Right lobe of liver (tissue), 6 donors: ENCODE results near the gene ARHGDIB. TPM values are rescaled to one million over a fixed set of nuclear protein-coding genes. Genes with fewer than 3 reads are reported as not detected.
A peak's percentile ranks its signal among the peaks of the same experiment; 100 is the strongest.

Source experiments
- ATAC-seq, 4 donors: fragments of 200-7000 bp; cut with Tn5 transposase; one replicate each; pipeline ENCODE4 v1.9.1; 2020; ENCODE audit warnings: mild to moderate bottlenecking in 4 of 4, moderate library complexity in 4 of 4
- DNase-seq, 3 donors: peaks; one replicate each; pipeline ENCODE4 v3.0.0-alpha.2; 2020
- H3K27ac ChIP-seq, 3 donors: fragments of 200-600 bp; one replicate each; pipeline ENCODE4 v1.8.0; 2022
- H3K27me3 ChIP-seq, 2 donors: fragments of 200-600 bp; one replicate each; pipeline ENCODE4 v1.8.0; 2022
- H3K36me3 ChIP-seq, 4 donors: fragments of 200-600 bp; sonication (generic) in 1 of 4; one replicate each; pipeline versions ENCODE4 v1.5.1 to v1.8.0; 2017 to 2022; ENCODE audit warnings: control low read depth in 1 of 4
- H3K4me1 ChIP-seq, 4 donors: fragments of 200-600 bp; sonication (generic) in 1 of 4; one replicate each; pipeline versions ENCODE4 v1.5.1 to v1.8.0; 2017 to 2022; ENCODE audit warnings: control low read depth in 1 of 4
- H3K4me3 ChIP-seq, 3 donors: fragments of 200-600 bp; one replicate each; pipeline ENCODE4 v1.8.0; 2022
- H3K9me3 ChIP-seq, 4 donors: fragments of 200-600 bp; sonication (generic) in 1 of 4; one replicate each; pipeline versions ENCODE4 v1.5.1 to v1.8.0; 2017 to 2022; ENCODE audit warnings: control low read depth in 1 of 4
- POLR2A ChIP-seq: fragments of 450-650 bp; IDR thresholded peaks from one replicate; pipeline ENCODE4 v1.6.1; 2017; ENCODE audit warnings: antibody characterized with exemption, mild to moderate bottlenecking
- WGBS: methylation state at CpG from one replicate; pipeline ENCODE4 v1.1.6; 2018; ENCODE audit warnings: low coverage, low lambda C conversion rate; ENCODE audit not compliant: insufficient coverage; ENCODE audit errors: missing lambda C conversion rate; 5-methylcytosine and 5-hydroxymethylcytosine counted together
- intact Hi-C, 2 donors: fragments of 100-400 bp; cut with DNase I; formaldehyde crosslinking; loops; one replicate each; pipeline versions ENCODE4 v1.11.2 to v1.14.1; 2022
- total RNA-seq, 6 experiments: library from RNA; depleted of rRNA in 2 of 6; stranded (reverse); fragments of >200 nt in 2 of 6; fragmentation: NEBNext Ultra II Directional in 3 of 6; extraction: Animal tissue kit (Norgen Biotek cat#: 25700) in 3 of 6; gene quantifications; one replicate each; pipeline versions ENCODE4 v1.1.0 to v1.2.4, GENCODE V29; 2016 to 2023
- TF ChIP-seq, protein P1 (sequence below), 4 donors: fragments of 200-600 bp in 3 of 4; fragments of 450-650 bp in 1 of 4; IDR thresholded peaks; one replicate each; pipeline versions ENCODE4 v1.5.1 to v1.8.0; 2016 to 2022; ENCODE audit warnings: antibody characterized with exemption in 4 of 4, mild to moderate bottlenecking in 2 of 4
- donor health status: DM: no; HTN: yes; CAD: no.
- donor health status: DM: no; HTN: no; CAD: no.
- donor health status: DM: no; HTN: no; CAD: no.
- donor health status: DM: no; HTN: yes; CAD: no.
- donor health status: DM: no; HTN: yes; CAD: no.

Gene ARHGDIB
- total RNA-seq, 6 experiments from 2014 or later, result 17.2 to 58.1 (median 31.9) TPM

DNA sequence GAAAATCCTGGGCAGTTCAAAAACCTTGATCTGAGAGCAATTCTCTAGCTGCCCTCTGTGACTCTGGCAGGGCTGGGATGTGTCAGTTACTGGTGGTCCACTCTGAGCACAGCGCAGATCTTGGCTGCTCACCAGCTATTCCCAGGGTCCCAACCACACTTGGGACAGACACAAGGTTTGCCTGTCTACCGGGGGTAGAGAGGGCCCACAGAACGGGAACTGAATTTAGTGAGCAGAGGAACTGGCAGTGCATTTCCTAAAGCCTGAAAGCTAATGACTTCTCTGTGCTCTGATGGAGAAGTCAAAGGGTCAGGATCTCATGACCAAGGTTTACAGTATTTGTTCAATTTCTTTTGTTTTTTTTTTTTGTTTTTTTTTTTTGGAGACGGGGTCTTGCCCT, 14.1 kb upstream of the ARHGDIB start:
- Histone ChIP-seq H3K4me3 (no peak overlapping the region), H3K36me3 (no peaks in the 10 kb centered on the region), H3K27me3 (no peaks in the 10 kb centered on the region), H3K27ac (no peak overlapping the region), H3K4me1 (no peaks in the 10 kb centered on the region), H3K9me3 (no peaks in the 10 kb centered on the region)
- no peak for TF ChIP-seq POLR2A
- TF ChIP-seq, protein P1, sequence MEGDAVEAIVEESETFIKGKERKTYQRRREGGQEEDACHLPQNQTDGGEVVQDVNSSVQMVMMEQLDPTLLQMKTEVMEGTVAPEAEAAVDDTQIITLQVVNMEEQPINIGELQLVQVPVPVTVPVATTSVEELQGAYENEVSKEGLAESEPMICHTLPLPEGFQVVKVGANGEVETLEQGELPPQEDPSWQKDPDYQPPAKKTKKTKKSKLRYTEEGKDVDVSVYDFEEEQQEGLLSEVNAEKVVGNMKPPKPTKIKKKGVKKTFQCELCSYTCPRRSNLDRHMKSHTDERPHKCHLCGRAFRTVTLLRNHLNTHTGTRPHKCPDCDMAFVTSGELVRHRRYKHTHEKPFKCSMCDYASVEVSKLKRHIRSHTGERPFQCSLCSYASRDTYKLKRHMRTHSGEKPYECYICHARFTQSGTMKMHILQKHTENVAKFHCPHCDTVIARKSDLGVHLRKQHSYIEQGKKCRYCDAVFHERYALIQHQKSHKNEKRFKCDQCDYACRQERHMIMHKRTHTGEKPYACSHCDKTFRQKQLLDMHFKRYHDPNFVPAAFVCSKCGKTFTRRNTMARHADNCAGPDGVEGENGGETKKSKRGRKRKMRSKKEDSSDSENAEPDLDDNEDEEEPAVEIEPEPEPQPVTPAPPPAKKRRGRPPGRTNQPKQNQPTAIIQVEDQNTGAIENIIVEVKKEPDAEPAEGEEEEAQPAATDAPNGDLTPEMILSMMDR (IDR thresholded peaks at IDR 0.05), result no peak
- DNase-seq, result peak in 1 of 3 donors; percentile 23
- peak in 3 of 4 donors; percentile 50 to 59 (median 57) for ATAC-seq
- intact Hi-C loops, result no loop called here
- WGBS, result 87% methylated on average over 4 of the region's 4 CpGs

DNA sequence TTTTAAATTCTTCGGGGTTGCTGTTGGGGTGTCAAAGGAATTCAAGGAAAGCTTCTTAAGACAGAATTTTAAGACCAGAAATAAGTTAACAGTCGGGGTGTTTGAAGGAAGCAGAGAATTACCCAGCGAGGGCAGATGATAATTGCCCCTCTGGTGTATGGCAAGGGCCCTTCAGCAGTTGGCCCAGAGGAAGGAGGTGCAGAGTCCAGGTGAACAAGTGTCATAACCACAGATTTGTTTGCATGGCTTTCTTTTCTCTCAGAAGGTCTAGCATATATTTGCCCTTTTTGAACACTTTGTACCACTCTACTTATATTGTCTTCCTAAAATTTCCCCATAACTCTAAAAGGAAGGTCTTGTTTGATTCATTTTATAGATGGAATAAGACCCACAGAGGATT, 13.2 kb upstream of the ARHGDIB start:
- H3K4me3 ChIP-seq, result no peak overlapping the region
- no peaks in the 10 kb centered on the region for H3K36me3 ChIP-seq
- no peaks in the 10 kb centered on the region for H3K4me1 ChIP-seq
- H3K27me3 ChIP-seq, result no peaks in the 10 kb centered on the region
- intact Hi-C loops, result no loop called here
- H3K27ac ChIP-seq, result no peak overlapping the region
- WGBS, result 56% methylated on average over 3 of the region's 3 CpGs
- no peak for TF ChIP-seq POLR2A
- TF ChIP-seq, protein P1 (IDR thresholded peaks at IDR 0.05), result no peak
- ATAC-seq (no peak), DNase-seq (no peak)
- H3K9me3 ChIP-seq, result no peaks in the 10 kb centered on the region

DNA sequence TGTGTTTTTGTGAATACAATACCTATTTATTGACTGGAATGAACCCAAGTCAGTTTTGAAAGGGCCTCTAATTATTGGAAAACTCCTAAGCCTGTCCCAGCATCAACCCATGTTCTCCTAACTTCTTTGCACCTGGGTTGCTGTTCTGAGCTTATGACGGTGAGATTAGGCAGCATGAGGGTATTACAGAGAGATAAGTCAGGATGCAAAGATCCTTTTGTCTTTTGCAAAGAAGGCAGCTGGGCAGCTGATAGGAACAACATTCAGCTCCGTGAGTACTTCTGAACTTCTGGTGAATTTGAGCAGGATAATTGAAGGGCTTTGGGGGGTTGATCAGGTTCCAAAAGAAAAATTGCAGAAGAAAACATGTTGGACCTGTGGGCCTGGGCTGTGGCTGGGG, 11.4 kb upstream of the ARHGDIB start, which contains the start of gene PDE6H:
Gene PDE6H, plus strand, starts transcription at position 227 of the 400 bp plus-strand sequence. CDS start 4,971 bp downstream, outside the sequence.
- WGBS, result 62% methylated on average over 2 of the region's 2 CpGs
- no peaks in the 10 kb centered on the region for H3K4me1 ChIP-seq

DNA sequence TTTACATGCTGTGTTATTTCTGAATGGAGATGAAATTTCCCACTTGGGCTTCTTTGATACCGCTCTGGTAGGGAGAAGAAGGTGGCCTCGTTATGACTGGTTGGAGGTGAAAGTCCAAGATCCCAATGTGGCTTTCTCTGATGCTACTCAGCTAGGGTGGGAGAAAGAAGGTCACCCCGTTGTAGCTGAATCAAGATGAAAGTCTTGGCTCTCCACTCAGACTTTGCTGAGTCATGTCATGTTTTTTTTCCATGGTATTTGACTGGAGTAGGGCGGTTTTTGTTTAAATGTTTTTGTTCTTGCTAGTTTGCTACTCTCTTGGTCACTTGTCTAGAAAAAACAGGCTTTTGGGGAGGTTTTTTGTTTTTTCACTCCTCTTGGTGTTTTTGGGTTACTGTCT, 9.1 kb upstream of the ARHGDIB start:
- DNase-seq (no peak), ATAC-seq (no peak)
- Histone ChIP-seq H3K27ac (no peak overlapping the region), H3K36me3 (no peaks in the 10 kb centered on the region), H3K4me3 (no peak overlapping the region), H3K27me3 (no peaks in the 10 kb centered on the region), H3K4me1 (no peaks in the 10 kb centered on the region), H3K9me3 (no peaks in the 10 kb centered on the region)
- intact Hi-C loops, result no loop called here
- no peak for TF ChIP-seq POLR2A
- TF ChIP-seq, protein P1 (IDR thresholded peaks at IDR 0.05), result no peak
- WGBS, result 63% methylated on average over 4 of the region's 4 CpGs

More for the DNA sequence above, 11.4 kb upstream of the ARHGDIB start, which contains the start of gene PDE6H:
- H3K9me3 ChIP-seq, result no peaks in the 10 kb centered on the region
- no peak within 1 kb of the TSS for H3K4me3 ChIP-seq
- DNase-seq (no peak), ATAC-seq (no peak)
- no peak for TF ChIP-seq POLR2A
- TF ChIP-seq, protein P1 (IDR thresholded peaks at IDR 0.05), result no peak
- intact Hi-C loops, result no loop called here
- H3K27me3 ChIP-seq, result no peaks in the 10 kb centered on the region
- H3K36me3 ChIP-seq, result no peaks in the 10 kb centered on the region
- no peak within 1 kb of the TSS for H3K27ac ChIP-seq

DNA sequence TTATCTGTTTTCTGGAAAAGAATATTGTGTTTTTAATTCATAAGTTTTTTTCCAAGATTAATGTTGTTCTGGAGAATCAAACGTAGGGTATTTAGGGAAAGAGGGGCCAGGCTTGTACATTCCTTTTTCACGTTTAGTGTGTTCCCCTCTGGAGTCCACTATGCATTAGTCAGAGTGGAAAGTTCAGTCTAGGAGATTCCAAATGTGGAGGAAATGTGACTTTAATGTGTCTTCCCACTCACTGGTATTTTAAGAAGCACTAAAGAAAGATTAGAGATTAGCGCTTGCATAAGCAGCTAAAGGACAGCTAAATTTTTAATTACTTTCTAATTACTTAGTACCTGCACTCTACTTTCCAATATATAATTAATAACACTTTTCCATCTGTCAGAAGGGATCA, 7.1 kb upstream of the ARHGDIB start:
- DNase-seq (no peak), ATAC-seq (no peak)
- 59% methylated on average over 3 of the region's 3 CpGs for WGBS
- TF ChIP-seq, protein P1 (IDR thresholded peaks at IDR 0.05), result no peak
- no peak for TF ChIP-seq POLR2A
- Histone ChIP-seq H3K27me3 (no peaks in the 10 kb centered on the region), H3K4me3 (no peak overlapping the region), H3K4me1 (no peaks in the 10 kb centered on the region), H3K27ac (no peak overlapping the region), H3K36me3 (no peaks in the 10 kb centered on the region), H3K9me3 (no peaks in the 10 kb centered on the region)
- intact Hi-C loops, result no loop called here
